Neuronal stem cell (in vitro differentiated cells): Measurements from ENCODE around the gene PADI1.

Experiments used
- DNase-seq: peaks from one replicate; pipeline ENCODE4 v3.0.0-alpha.2; 2013; ENCODE audit warnings: low spot score
- H2AFZ ChIP-seq: one replicate; pipeline ENCODE4 v1.6.1; 2013; ENCODE audit warnings: mild to moderate bottlenecking, low read length, inconsistent platforms
- H2AK5ac ChIP-seq: 2 replicates; pipeline ENCODE4 v1.6.1; 2013; ENCODE audit warnings: low read depth, mild to moderate bottlenecking, inconsistent platforms, low read length, moderate library complexity, mixed read lengths
- H2BK120ac ChIP-seq: 2 replicates; pipeline ENCODE4 v1.6.1; 2013; ENCODE audit warnings: low read depth, mild to moderate bottlenecking, inconsistent platforms, low read length, moderate library complexity, mixed read lengths
- H2BK12ac ChIP-seq: one replicate; pipeline ENCODE4 v1.6.1; 2013; ENCODE audit warnings: low read length, inconsistent platforms
- H2BK15ac ChIP-seq: 2 replicates; pipeline ENCODE4 v1.6.1; 2013; ENCODE audit warnings: mild to moderate bottlenecking, low read length, inconsistent platforms, mixed read lengths
- H2BK5ac ChIP-seq: one replicate; pipeline ENCODE4 v1.6.1; 2013; ENCODE audit warnings: inconsistent platforms, mild to moderate bottlenecking, low read length, moderate library complexity
- H3K14ac ChIP-seq: one replicate; pipeline ENCODE4 v1.6.1; 2013; ENCODE audit warnings: low read length, inconsistent platforms
- H3K18ac ChIP-seq: 2 replicates; pipeline ENCODE4 v1.6.1; 2013; ENCODE audit warnings: low read length, inconsistent platforms
- H3K23ac ChIP-seq: 2 replicates; pipeline ENCODE4 v1.6.1; 2013; ENCODE audit warnings: low read depth, mild to moderate bottlenecking, mixed read lengths, low read length, inconsistent platforms; ENCODE audit not compliant: poor library complexity
- H3K27ac ChIP-seq: replicated peaks from 3 replicates; pipeline ENCODE4 v1.5.1; 2013; ENCODE audit warnings: low read length, inconsistent platforms
- H3K27me3 ChIP-seq, 3 experiments: 2 replicates each; pipeline ENCODE4 v1.6.1; 2013; ENCODE audit warnings: low read length in 3 of 3, mild to moderate bottlenecking in 2 of 3, inconsistent platforms in 1 of 3, low read depth in 1 of 3, mixed read lengths in 1 of 3, moderate library complexity in 1 of 3; ENCODE audit not compliant: control insufficient read depth in 3 of 3, insufficient read depth in 3 of 3
- H3K36me3 ChIP-seq, 2 donors: replicated peaks in 1 of 2; 2 replicates each; pipeline ENCODE4 v1.6.1; 2013; ENCODE audit warnings: low read length in 2 of 2; ENCODE audit not compliant: control insufficient read depth in 2 of 2, insufficient read depth in 2 of 2
- H3K4ac ChIP-seq: 2 replicates; pipeline ENCODE4 v1.6.1; 2013; ENCODE audit warnings: inconsistent platforms, mild to moderate bottlenecking, low read length, moderate library complexity
- H3K4me1 ChIP-seq, 2 donors: 1 replicate in 1 of 2; 2 replicates in 1 of 2; pipeline ENCODE4 v1.6.1; 2013; ENCODE audit warnings: low read length in 2 of 2, low read depth in 1 of 2; ENCODE audit not compliant: control insufficient read depth in 2 of 2, insufficient read depth in 1 of 2
- H3K4me2 ChIP-seq: one replicate; pipeline ENCODE4 v1.6.1; 2013; ENCODE audit warnings: mild to moderate bottlenecking, low read length, inconsistent platforms; ENCODE audit not compliant: insufficient read depth, poor library complexity, severe bottlenecking
- H3K4me3 ChIP-seq, 2 donors: 2 replicates each; pipeline ENCODE4 v1.5.1; 2013; ENCODE audit warnings: low read length in 2 of 2, mild to moderate bottlenecking in 2 of 2, inconsistent platforms in 1 of 2, moderate library complexity in 1 of 2
- H3K79me1 ChIP-seq: one replicate; pipeline ENCODE4 v1.6.1; 2013; ENCODE audit warnings: low read depth, mild to moderate bottlenecking, inconsistent platforms, low read length, moderate library complexity
- H3K9ac ChIP-seq: one replicate; pipeline ENCODE4 v1.6.1; 2013; ENCODE audit warnings: mild to moderate bottlenecking, low read depth, low read length, inconsistent platforms; ENCODE audit not compliant: poor library complexity
- H3K9me3 ChIP-seq, 2 donors: replicated peaks in 1 of 2; 2 replicates each; pipeline versions ENCODE3 to v1.6.1; 2013; ENCODE audit warnings: low read length in 2 of 2, mild to moderate bottlenecking in 2 of 2, inconsistent platforms in 1 of 2, low read depth in 1 of 2, mixed read lengths in 1 of 2, moderate library complexity in 1 of 2; ENCODE audit not compliant: control insufficient read depth in 2 of 2, insufficient read depth in 1 of 2
- H4K8ac ChIP-seq: one replicate; pipeline ENCODE4 v1.6.1; 2013; ENCODE audit warnings: low read depth, mild to moderate bottlenecking, inconsistent platforms, low read length, moderate library complexity
- H4K91ac ChIP-seq: one replicate; pipeline ENCODE4 v1.6.1; 2013; ENCODE audit warnings: low read length, low read depth, mild to moderate bottlenecking, inconsistent platforms; ENCODE audit not compliant: poor library complexity
- WGBS, 2 donors: extraction: QIAGEN DNeasy Blood & Tissue Kit; methylation state at CpG; one replicate each; pipeline ENCODE4 v1.1.7; 2013; ENCODE audit warnings: missing lambda C conversion rate in 2 of 2, mixed read lengths in 1 of 2; ENCODE audit not compliant: insufficient read length in 2 of 2, insufficient replicate concordance in 1 of 2; ENCODE audit errors: extremely low coverage in 2 of 2; 5-methylcytosine and 5-hydroxymethylcytosine counted together

PADI1 gene

DNA sequence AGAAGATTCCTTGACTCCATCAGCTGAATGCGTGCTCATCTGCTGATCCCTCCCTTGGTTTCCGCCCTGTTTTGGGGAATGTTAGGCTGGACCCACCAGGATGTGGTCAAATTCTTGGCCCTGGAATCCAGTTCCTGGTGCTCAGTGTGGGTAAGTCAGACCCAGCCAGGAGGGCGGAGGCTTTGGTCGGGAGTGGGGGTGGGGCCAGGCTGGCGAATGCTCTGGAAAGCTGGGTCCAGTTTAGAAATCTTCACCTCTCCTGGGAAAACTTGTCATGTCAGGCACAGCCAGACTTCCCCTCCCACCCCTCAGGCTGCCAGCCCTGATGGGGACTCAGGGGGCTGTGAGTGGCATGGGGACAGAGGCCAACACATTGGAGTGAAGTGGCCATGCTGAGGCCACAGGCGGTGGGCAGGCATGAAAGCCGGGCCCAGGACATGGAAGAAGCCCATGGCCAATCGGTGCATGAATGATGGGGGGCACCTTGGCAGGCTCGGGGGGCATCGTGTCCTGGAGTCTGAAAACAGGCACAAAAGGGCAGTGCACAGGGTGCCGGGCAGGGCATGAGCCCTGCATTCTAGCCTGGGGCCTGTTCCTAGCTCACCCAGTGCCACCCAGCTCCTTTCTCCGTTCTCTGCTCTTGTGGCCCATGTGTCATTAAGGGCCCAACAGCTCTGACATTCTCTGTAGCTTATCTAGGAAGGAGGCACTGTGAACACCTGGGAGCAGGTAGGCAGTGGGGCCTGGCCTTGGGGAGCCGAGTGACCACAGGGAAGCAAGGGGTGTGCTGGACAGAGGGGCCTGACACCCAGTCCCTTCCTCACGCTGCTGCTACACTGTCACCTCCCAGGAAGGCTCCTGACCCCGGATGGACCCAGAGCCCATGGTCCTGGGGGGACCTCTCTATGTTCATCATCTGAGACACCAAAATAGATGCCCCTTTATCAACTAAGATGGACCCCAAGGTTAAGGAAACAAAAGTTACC lies 14.6 kb upstream of the PADI1 start:
- no peaks in the 10 kb centered on the region for H3K79me1 ChIP-seq
- H2AFZ ChIP-seq, result peak overlapping the region; percentile 67
- no peaks in the 10 kb centered on the region for H3K9me3 ChIP-seq
- H2BK15ac ChIP-seq, result peak overlapping the region; percentile 35
- H3K4me3 ChIP-seq, result no peak overlapping the region
- peak overlapping the region; percentile 82 for H4K91ac ChIP-seq
- no peak overlapping the region for H2BK12ac ChIP-seq
- peak overlapping the region; percentile 67 for H2AK5ac ChIP-seq
- H2BK120ac ChIP-seq, result no peak overlapping the region
- no peak overlapping the region for H3K4me2 ChIP-seq
- peak overlapping the region; percentile 75 for H3K18ac ChIP-seq
- peaks cover 12 to 47% of the 10 kb centered on the region in 2 donors for H3K4me1 ChIP-seq
- no CpG with 5 or more reads among the region's 15 CpGs for WGBS, 2 donors
- no peak overlapping the region for H3K9ac ChIP-seq
- H2BK5ac ChIP-seq, result no peak overlapping the region
- H3K36me3 ChIP-seq, result no peaks in the 10 kb centered on the region
- H3K4ac ChIP-seq, result no peak overlapping the region
- no peak overlapping the region for H4K8ac ChIP-seq
- peaks cover 0 to 2% (median 0%) of the 10 kb centered on the region in 3 experiments for H3K27me3 ChIP-seq
- H3K27ac ChIP-seq, result no peak overlapping the region
- H3K14ac ChIP-seq, result no peak overlapping the region
- DNase-seq, result no peak
- H3K23ac ChIP-seq, result no peak overlapping the region

DNA sequence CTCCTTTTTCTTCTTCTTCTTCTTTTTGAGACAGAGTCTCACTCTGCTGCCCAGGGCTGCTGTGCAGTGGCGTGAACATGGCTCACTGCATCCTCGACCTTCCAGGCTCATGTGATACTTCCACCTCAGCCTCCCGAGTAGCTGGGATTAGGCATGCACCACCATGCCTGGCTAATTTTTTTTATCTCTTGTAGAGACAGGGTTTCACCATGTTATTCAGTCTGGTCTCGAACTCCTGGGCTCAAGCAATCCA lies 13.0 kb upstream of the PADI1 start:
- H2AK5ac ChIP-seq, result no peak overlapping the region
- H3K36me3 ChIP-seq, result no peaks in the 10 kb centered on the region
- H3K4me1 ChIP-seq, result peaks cover 8 to 37% of the 10 kb centered on the region in 2 donors
- no peak overlapping the region for H3K18ac ChIP-seq
- H3K9me3 ChIP-seq, result no peaks in the 10 kb centered on the region
- no peaks in the 10 kb centered on the region for H3K79me1 ChIP-seq
- no peaks in the 10 kb centered on the region for H3K27me3 ChIP-seq
- H3K27ac ChIP-seq, result no peak overlapping the region
- H3K4me2 ChIP-seq, result no peak overlapping the region
- no peak overlapping the region for H3K4ac ChIP-seq
- no peak overlapping the region for H4K91ac ChIP-seq
- H3K4me3 ChIP-seq, result no peak overlapping the region
- H2BK15ac ChIP-seq, result no peak overlapping the region
- no CpG with 5 or more reads among the region's 4 CpGs for WGBS, 2 donors
- no peak for DNase-seq
- H2BK120ac ChIP-seq, result no peak overlapping the region
- H3K23ac ChIP-seq, result no peak overlapping the region
- no peak overlapping the region for H3K14ac ChIP-seq
- no peak overlapping the region for H4K8ac ChIP-seq
- H2BK5ac ChIP-seq, result no peak overlapping the region
- H2BK12ac ChIP-seq, result no peak overlapping the region
- H2AFZ ChIP-seq, result peak overlapping the region; percentile 51
- H3K9ac ChIP-seq, result no peak overlapping the region

DNA sequence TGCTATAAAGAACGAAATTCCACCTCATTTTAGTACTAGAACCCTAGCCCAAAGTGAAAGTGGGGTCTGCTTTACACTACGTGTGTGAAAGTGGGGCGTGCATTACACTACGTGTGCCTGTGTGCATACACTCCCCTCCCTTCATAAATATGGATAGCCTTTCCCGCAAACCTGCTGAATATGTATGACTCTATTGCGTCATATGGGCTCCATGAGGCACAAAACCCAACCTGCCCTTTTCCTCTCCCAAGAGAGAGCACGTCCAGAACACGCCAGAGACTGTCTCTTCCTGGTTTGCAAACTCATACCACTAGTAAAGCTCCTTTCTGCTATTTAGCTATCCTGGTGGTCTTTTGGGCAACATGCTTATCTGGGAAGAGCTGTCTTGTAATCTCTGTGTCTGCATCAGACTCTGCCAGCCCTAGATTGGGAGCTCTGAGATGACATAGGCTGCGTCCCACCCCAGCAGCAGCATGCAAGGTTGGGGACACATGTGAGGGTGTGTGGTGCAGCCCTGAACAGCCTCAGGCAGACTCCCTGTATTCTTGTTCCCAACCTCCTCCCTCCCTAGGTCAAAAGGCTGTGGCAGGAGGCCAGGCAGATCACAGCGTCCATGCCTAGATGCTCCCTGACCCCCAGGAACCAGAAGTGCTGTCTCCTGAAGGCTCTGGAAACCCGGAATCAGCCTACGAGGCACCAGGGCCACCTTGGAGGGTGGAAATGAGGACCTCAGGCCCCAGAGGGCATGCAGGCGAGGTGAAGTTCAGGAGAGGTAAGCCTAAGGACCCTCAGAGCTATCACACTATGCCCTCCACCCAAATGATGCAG lies 12.3 kb upstream of the PADI1 start:
- Histone ChIP-seq H3K4ac (no peak overlapping the region), H4K8ac (no peak overlapping the region), H2BK120ac (no peak overlapping the region), H2AK5ac (peak overlapping the region; percentile 12), H4K91ac (peak overlapping the region; percentile 40), H3K23ac (no peak overlapping the region), H3K27me3 (no peaks in the 10 kb centered on the region), H3K14ac (peak overlapping the region; percentile 42), H3K27ac (no peak overlapping the region), H3K79me1 (no peaks in the 10 kb centered on the region), H3K4me3 (no peak overlapping the region), H2BK12ac (peak overlapping the region; percentile 44), H3K36me3 (no peaks in the 10 kb centered on the region), H2BK5ac (no peak overlapping the region), H2AFZ (peak overlapping the region; percentile 51), H3K9ac (no peak overlapping the region), H2BK15ac (peak overlapping the region; percentile 16), H3K9me3 (no peaks in the 10 kb centered on the region), H3K18ac (peak overlapping the region; percentile 36), H3K4me2 (no peak overlapping the region), H3K4me1 (peaks cover 7 to 33% of the 10 kb centered on the region in 2 donors)
- no peak for DNase-seq
- no CpG with 5 or more reads among the region's 13 CpGs for WGBS, 2 donors
